ENCODE results near the gene CACNG1.

The CACNG1 gene

DNA sequence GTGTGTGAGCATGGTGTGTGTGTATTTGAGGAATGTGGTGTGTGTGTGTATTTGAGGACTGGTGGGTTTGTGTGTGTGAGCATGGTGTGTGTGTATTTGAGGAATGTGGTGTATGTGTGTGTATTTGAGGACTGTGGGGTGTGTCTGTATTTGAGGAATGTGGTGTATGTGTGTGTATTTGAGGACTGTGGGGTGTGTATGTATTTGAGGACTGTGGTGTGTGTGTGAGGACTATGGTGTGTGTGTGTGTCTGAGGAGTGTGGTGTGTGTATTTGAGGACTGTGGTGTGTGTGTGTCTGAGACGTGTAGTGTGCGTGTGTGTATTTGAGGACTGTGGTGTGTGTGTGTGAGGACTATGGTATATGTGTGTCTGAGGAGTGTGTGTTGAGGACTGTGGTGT, 18.0 kb upstream of the CACNG1 start:
- TF ChIP-seq, protein P1, sequence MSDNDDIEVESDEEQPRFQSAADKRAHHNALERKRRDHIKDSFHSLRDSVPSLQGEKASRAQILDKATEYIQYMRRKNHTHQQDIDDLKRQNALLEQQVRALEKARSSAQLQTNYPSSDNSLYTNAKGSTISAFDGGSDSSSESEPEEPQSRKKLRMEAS (IDR thresholded peaks at IDR 0.05), result no peak

DNA sequence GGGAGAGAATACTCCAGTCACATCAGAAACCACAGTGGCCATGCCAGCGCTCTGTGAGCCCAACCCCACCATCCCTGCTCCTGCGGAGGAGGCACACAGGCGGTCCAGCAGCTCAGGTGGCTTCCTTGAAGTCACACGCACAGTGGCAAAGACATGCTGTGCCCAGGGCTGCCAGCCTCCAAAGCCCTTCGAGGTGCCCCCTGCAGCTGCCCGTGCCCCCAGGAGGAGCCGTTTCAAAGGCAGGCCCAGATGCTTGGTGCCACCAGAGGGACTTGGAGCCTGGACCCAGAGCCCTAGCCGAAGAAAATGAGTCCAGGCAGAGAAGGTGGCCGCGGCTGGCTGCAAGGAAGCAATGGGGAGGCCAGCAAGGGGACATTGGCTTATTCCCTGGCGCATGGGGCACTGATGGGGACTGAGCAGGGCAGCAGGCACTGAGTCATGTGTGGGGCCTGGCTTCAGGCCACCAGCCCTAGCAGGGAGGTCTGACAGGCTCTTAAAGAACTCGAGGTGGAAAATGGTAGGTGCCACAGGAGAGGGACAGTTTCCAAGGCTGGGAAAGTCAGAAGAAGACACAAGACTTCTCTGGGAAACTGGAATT, 17.2 kb upstream of the CACNG1 start:
- TF ChIP-seq, protein P2, sequence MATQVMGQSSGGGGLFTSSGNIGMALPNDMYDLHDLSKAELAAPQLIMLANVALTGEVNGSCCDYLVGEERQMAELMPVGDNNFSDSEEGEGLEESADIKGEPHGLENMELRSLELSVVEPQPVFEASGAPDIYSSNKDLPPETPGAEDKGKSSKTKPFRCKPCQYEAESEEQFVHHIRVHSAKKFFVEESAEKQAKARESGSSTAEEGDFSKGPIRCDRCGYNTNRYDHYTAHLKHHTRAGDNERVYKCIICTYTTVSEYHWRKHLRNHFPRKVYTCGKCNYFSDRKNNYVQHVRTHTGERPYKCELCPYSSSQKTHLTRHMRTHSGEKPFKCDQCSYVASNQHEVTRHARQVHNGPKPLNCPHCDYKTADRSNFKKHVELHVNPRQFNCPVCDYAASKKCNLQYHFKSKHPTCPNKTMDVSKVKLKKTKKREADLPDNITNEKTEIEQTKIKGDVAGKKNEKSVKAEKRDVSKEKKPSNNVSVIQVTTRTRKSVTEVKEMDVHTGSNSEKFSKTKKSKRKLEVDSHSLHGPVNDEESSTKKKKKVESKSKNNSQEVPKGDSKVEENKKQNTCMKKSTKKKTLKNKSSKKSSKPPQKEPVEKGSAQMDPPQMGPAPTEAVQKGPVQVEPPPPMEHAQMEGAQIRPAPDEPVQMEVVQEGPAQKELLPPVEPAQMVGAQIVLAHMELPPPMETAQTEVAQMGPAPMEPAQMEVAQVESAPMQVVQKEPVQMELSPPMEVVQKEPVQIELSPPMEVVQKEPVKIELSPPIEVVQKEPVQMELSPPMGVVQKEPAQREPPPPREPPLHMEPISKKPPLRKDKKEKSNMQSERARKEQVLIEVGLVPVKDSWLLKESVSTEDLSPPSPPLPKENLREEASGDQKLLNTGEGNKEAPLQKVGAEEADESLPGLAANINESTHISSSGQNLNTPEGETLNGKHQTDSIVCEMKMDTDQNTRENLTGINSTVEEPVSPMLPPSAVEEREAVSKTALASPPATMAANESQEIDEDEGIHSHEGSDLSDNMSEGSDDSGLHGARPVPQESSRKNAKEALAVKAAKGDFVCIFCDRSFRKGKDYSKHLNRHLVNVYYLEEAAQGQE (IDR thresholded peaks at IDR 0.05; ENCODE audit: low read depth), result no peak
- TF ChIP-seq CEBPB (IDR thresholded peaks at IDR 0.05) (no peak), YY1 (IDR thresholded peaks at IDR 0.05; ENCODE audit: low read depth) (no peak)

DNA sequence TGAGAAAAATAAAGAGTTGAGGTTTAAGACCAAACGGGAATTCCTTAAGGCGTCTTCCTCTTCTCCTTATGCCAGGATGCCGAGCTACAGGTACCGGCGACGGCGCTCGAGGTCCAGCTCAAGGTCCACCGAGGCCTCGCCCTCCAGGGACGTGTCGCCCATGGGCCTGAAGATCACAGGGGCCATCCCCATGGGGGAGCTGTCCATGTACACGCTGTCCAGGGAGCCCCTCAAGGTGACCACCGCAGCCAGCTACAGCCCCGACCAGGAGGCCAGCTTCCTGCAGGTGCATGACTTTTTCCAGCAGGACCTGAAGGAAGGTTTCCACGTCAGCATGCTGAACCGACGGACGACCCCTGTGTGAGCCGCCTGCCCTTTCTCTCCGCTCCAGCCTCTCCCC, 13.7 kb upstream of the CACNG1 start:
- TF ChIP-seq TCF12 (IDR thresholded peaks at IDR 0.05; ENCODE audit: low read depth) (no peak), TEAD4 (IDR thresholded peaks at IDR 0.05) (no peak), TAF1 (IDR thresholded peaks at IDR 0.05; ENCODE audit: low read depth) (no peak), ZBTB7A (IDR thresholded peaks at IDR 0.05; ENCODE audit: low read depth) (no peak), RAD21 (IDR thresholded peaks at IDR 0.05; ENCODE audit: low read depth) (no peak), EP300 (IDR thresholded peaks at IDR 0.05; ENCODE audit: borderline replicate concordance) (no peak), CEBPB (IDR thresholded peaks at IDR 0.05) (no peak), FOXM1 (IDR thresholded peaks at IDR 0.05; ENCODE audit: borderline replicate concordance, low read depth) (no peak), NFIC (IDR thresholded peaks at IDR 0.05) (no peak), YY1 (IDR thresholded peaks at IDR 0.05; ENCODE audit: low read depth) (no peak), EGR1 (IDR thresholded peaks at IDR 0.05) (no peak), CREB1 (IDR thresholded peaks at IDR 0.05; ENCODE audit: low read depth) (no peak)
- TF ChIP-seq, protein P3, sequence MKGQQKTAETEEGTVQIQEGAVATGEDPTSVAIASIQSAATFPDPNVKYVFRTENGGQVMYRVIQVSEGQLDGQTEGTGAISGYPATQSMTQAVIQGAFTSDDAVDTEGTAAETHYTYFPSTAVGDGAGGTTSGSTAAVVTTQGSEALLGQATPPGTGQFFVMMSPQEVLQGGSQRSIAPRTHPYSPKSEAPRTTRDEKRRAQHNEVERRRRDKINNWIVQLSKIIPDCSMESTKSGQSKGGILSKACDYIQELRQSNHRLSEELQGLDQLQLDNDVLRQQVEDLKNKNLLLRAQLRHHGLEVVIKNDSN (IDR thresholded peaks at IDR 0.05), result no peak
- TF ChIP-seq, protein P1 (IDR thresholded peaks at IDR 0.05), result no peak
- TF ChIP-seq, protein P2 (IDR thresholded peaks at IDR 0.05; ENCODE audit: low read depth), result no peak

DNA sequence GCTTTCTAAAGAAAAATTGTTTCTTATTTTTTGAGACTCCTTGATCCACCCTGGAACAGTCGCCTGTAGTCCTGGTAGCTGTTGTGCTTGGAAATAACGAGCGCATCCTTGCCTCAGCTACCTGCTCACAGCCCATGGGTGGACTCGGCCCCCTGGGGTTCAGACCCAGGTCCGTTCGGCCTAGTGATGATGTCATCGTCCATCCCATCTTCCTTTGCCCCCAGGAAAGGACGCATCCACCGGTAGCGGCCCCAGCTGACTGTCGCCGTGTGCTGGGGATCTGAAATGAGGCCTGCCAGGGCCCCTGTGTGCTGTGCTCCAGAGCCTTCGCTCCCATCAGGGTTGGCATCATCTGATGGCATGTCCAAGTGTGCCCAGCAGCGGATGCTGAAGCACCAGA, 12.0 kb upstream of the CACNG1 start:
- TF ChIP-seq ZBTB7A (IDR thresholded peaks at IDR 0.05; ENCODE audit: low read depth), result no peak
- TF ChIP-seq TAF1 (IDR thresholded peaks at IDR 0.05; ENCODE audit: low read depth), result no peak
- TF ChIP-seq FOXM1 (IDR thresholded peaks at IDR 0.05; ENCODE audit: borderline replicate concordance, low read depth), result no peak

DNA sequence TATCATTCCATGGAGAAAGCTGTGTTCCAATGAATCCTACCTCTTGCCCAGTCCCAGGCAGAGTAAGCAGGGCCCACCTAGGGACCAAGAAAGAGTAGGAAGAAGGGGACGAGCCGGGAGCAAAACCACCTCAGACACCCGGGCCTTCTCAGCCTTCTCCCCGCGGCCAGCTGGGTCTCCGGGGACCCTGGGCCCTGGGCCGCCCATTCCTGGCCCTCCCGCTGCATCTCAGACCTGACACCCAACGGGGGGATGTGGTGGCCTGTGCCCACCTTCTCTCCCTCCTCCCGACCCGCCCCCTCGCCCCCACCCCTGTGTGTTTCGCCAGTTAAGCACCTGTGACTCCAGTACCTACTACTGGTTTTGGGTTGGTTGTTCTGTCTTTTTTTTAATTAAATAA, 11.4 kb upstream of the CACNG1 start:
- no peak for TF ChIP-seq EP300 (IDR thresholded peaks at IDR 0.05; ENCODE audit: borderline replicate concordance)
- no peak for TF ChIP-seq CEBPB (IDR thresholded peaks at IDR 0.05)
- TF ChIP-seq TEAD4 (IDR thresholded peaks at IDR 0.05), result no peak
- no peak for TF ChIP-seq TCF12 (IDR thresholded peaks at IDR 0.05; ENCODE audit: low read depth)
- TF ChIP-seq, protein P2 (IDR thresholded peaks at IDR 0.05; ENCODE audit: low read depth), result no peak
- no peak for TF ChIP-seq NFIC (IDR thresholded peaks at IDR 0.05)

DNA sequence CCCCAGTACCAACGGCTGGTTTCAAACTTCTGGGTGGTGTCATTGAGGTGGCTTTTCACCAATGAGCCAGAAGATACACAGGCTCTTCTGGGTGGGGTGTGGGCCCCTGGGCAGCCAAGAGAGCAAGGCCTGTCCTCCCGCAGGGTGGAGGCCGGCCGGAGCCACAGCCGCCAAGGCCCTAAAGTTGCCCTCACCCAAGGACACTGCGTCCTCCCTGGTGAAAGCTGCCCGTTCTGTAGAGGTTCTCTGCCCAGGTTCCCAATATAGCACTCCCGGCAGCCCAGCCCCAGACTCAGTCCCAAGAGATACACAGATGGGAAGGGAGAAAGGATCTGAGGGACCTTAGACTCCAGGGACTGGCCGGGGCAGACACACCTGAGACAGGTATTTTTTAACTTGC, 10.7 kb upstream of the CACNG1 start:
- TF ChIP-seq TAF1 (IDR thresholded peaks at IDR 0.05; ENCODE audit: low read depth) (no peak), NFIC (IDR thresholded peaks at IDR 0.05) (no peak), ZBTB7A (IDR thresholded peaks at IDR 0.05; ENCODE audit: low read depth) (no peak), EGR1 (IDR thresholded peaks at IDR 0.05) (no peak), FOXM1 (IDR thresholded peaks at IDR 0.05; ENCODE audit: borderline replicate concordance, low read depth) (no peak), TCF12 (IDR thresholded peaks at IDR 0.05; ENCODE audit: low read depth) (no peak), CREB1 (IDR thresholded peaks at IDR 0.05; ENCODE audit: low read depth) (no peak), CEBPB (IDR thresholded peaks at IDR 0.05) (no peak), YY1 (IDR thresholded peaks at IDR 0.05; ENCODE audit: low read depth) (no peak), TEAD4 (IDR thresholded peaks at IDR 0.05) (no peak), EP300 (IDR thresholded peaks at IDR 0.05; ENCODE audit: borderline replicate concordance) (no peak), RAD21 (IDR thresholded peaks at IDR 0.05; ENCODE audit: low read depth) (no peak)
- TF ChIP-seq, protein P2 (IDR thresholded peaks at IDR 0.05; ENCODE audit: low read depth), result no peak
- TF ChIP-seq, protein P1 (IDR thresholded peaks at IDR 0.05), result no peak
- TF ChIP-seq, protein P3 (IDR thresholded peaks at IDR 0.05), result no peak
